HepG2 (cell line): Measurements from ENCODE around the gene SIDT1. TPM values are rescaled to one million over a fixed set of nuclear protein-coding genes. Genes with fewer than 3 reads are reported as not detected.

ENCODE experiments used
- CREB1 ChIP-seq, 2 experiments: fragments of 450-650 bp in 1 of 2; IDR thresholded peaks; 2 replicates each; pipeline ENCODE4 v1.6.1; 2016 to 2017; ENCODE audit warnings: control low read depth in 1 of 2, mild to moderate bottlenecking in 1 of 2, missing compliant biosample characterization in 1 of 2, missing genetic modification characterization in 1 of 2
- CREBL2 ChIP-seq: sonication (generic); formaldehyde crosslinking; IDR thresholded peaks from 2 replicates; pipeline ENCODE4 v1.8.1; 2023; ENCODE audit warnings: missing genetic modification reagents, mild to moderate bottlenecking, borderline replicate concordance
- JUNB ChIP-seq: sonication (generic); formaldehyde crosslinking; IDR thresholded peaks from 2 replicates; pipeline ENCODE4 v1.8.0; 2022; ENCODE audit warnings: missing genetic modification reagents, mild to moderate bottlenecking, borderline replicate concordance
- LRRFIP1 ChIP-seq: sonication (generic); formaldehyde crosslinking; conservative IDR thresholded peaks from 2 replicates; pipeline ENCODE4 v1.4.0; 2020; ENCODE audit warnings: missing genetic modification reagents
- MED1 ChIP-seq: sonication (generic); formaldehyde crosslinking; IDR thresholded peaks from 2 replicates; pipeline ENCODE4 v1.4.0; 2020; ENCODE audit warnings: missing genetic modification reagents
- PCBP1 ChIP-seq: fragments of 200-400 bp; formaldehyde crosslinking; IDR thresholded peaks from 2 replicates; pipeline ENCODE4 v1.6.1; 2017; ENCODE audit warnings: mild to moderate bottlenecking, low read depth, low read length, borderline replicate concordance
- PLRG1 ChIP-seq: fragments of 450-650 bp; conservative IDR thresholded peaks from 2 replicates; pipeline ENCODE4 v1.6.1; 2016
- PRDM4 ChIP-seq: sonication (generic); formaldehyde crosslinking; IDR thresholded peaks from 2 replicates; pipeline ENCODE4 v1.9.0; 2021; ENCODE audit warnings: missing genetic modification reagents, borderline replicate concordance
- RAD51 ChIP-seq: fragments of 450-650 bp; IDR thresholded peaks from 2 replicates; pipeline ENCODE4 v1.6.1; 2016; ENCODE audit warnings: borderline replicate concordance
- REPIN1 ChIP-seq: sonication (generic); formaldehyde crosslinking; IDR thresholded peaks from 2 replicates; pipeline ENCODE4 v1.8.0; 2022; ENCODE audit warnings: missing genetic modification reagents, low read depth, mild to moderate bottlenecking, borderline replicate concordance
- RFX5 ChIP-seq: IDR thresholded peaks from 2 replicates; pipeline ENCODE4 v1.6.1; 2011; ENCODE audit warnings: low read depth, low read length, improper control_type of control experiment
- SAP130 ChIP-seq: IDR thresholded peaks from 2 replicates; pipeline ENCODE4 v1.6.1; 2016; ENCODE audit warnings: low read depth
- SRF ChIP-seq: IDR thresholded peaks from 2 replicates; pipeline ENCODE4 v1.6.1; 2011; ENCODE audit warnings: mild to moderate bottlenecking, low read depth, low read length, moderate library complexity
- TSC22D2 ChIP-seq: sonication (generic); formaldehyde crosslinking; IDR thresholded peaks from 2 replicates; pipeline ENCODE4 v1.5.1; 2020; ENCODE audit warnings: missing genetic modification reagents, mild to moderate bottlenecking, borderline replicate concordance
- ZBTB26 ChIP-seq: IDR thresholded peaks from 2 replicates; pipeline ENCODE4 v1.6.1; 2016; ENCODE audit warnings: missing compliant biosample characterization, missing genetic modification reagents, borderline replicate concordance
- ZBTB3 ChIP-seq: sonication (generic); formaldehyde crosslinking; IDR thresholded peaks from 2 replicates; pipeline ENCODE4 v1.4.0; 2020; ENCODE audit warnings: low read depth, mild to moderate bottlenecking, moderate library complexity, missing genetic modification reagents, borderline replicate concordance
- ZC3H13 ChIP-seq: sonication (generic); formaldehyde crosslinking; IDR thresholded peaks from 2 replicates; pipeline ENCODE4 v1.8.1; 2023; ENCODE audit warnings: mild to moderate bottlenecking, missing genetic modification reagents, moderate library complexity
- ZMAT5 ChIP-seq: sonication (generic); formaldehyde crosslinking; IDR thresholded peaks from 2 replicates; pipeline ENCODE4 v1.5.0; 2020; ENCODE audit warnings: mild to moderate bottlenecking, low read depth, missing genetic modification reagents, borderline replicate concordance
- ZNF329 ChIP-seq: sonication (generic); formaldehyde crosslinking; IDR thresholded peaks from 2 replicates; pipeline ENCODE4 v1.9.0; 2021; ENCODE audit warnings: low read depth, mild to moderate bottlenecking, missing genetic modification reagents
- ZNF709 ChIP-seq: sonication (generic); formaldehyde crosslinking; IDR thresholded peaks from 2 replicates; pipeline ENCODE4 v1.5.0; 2020; ENCODE audit warnings: mild to moderate bottlenecking, missing genetic modification reagents
- ZNF839 ChIP-seq: sonication (generic); formaldehyde crosslinking; IDR thresholded peaks from 2 replicates; pipeline ENCODE4 v1.4.0; 2020; ENCODE audit warnings: missing genetic modification reagents, mild to moderate bottlenecking, borderline replicate concordance
- polyA plus RNA-seq, 8 experiments: library from polyadenylated mRNA; depleted of rRNA in 3 of 8; stranded (reverse) in 7 of 8; unstranded in 1 of 8; fragments of >200 nt; fragmentation: Illumina TruSeq in 4 of 8; extraction: Trizol in 4 of 8; gene quantifications; 2 replicates each; pipeline versions ENCODE4 v1.2.1 to v1.2.3, GENCODE V29; 2011 to 2016; ENCODE audit warnings: low read depth in 4 of 8, missing spikeins in 1 of 8, mixed read lengths in 1 of 8; ENCODE audit not compliant: insufficient read depth in 1 of 8
- total RNA-seq, 5 experiments: library from RNA; depleted of rRNA; stranded (reverse); fragments of >200 nt; fragmentation: Illumina TruSeq; extraction: Trizol; gene quantifications; 2 replicates each; pipeline ENCODE4 v1.2.3, GENCODE V29; 2016; ENCODE audit warnings: low read depth in 1 of 5

SIDT1 gene
- total and polyA plus RNA-seq, 2 of the 13 experiments (the other 11 are each of a cell fraction or from before 2014, with no cell fraction given) = 0.07 TPM

- TF ChIP-seq PCBP1 (no peak), PLRG1 (no peak), PRDM4 (CRISPR knock-in tag) (no peak), REPIN1 (CRISPR knock-in tag) (0 out of 2 replicates have a peak, but pooled peaks have one; percentile 28), CREB1 (IDR thresholded peaks at IDR 0.05) (no peak), CREB1 (CRISPR knock-in tag; IDR thresholded peaks at IDR 0.05) (no peak), ZBTB26 (CRISPR knock-in tag) (no peak), SRF (no peak), ZC3H13 (CRISPR knock-in tag) (no peak), ZBTB3 (CRISPR knock-in tag) (no peak), SAP130 (0 out of 2 replicates have a peak, but pooled peaks have one; percentile 4), MED1 (0 out of 2 replicates have a peak, but pooled peaks have one; percentile 13), LRRFIP1 (no peak), JUNB (no peak), TSC22D2 (CRISPR knock-in tag) (no peak), ZNF329 (CRISPR knock-in tag) (no peak), ZNF839 (CRISPR knock-in tag) (no peak), ZNF709 (CRISPR knock-in tag) (no peak), CREBL2 (CRISPR knock-in tag) (no peak), ZMAT5 (CRISPR knock-in tag) (no peak), RAD51 (no peak), RFX5 (no peak)
These were observed 132.3 kb downstream of the SIDT1 start (continued) for GRCh38 chr3:113664523-113665094.
